Measurements from ENCODE around the gene SH3RF3. TPM values are rescaled to one million over a fixed set of nuclear protein-coding genes. Genes with fewer than 3 reads are reported as not detected.

Gene SH3RF3
- total RNA-seq, 2 donors from 2014 or later = 1.4 to 17.0 TPM

GRCh38 chr2:109143214-109144187 is 14.5 kb downstream of the SH3RF3 start:
- Histone ChIP-seq H3K27ac (no peak overlapping the region), H3K4me3 (no peak overlapping the region), H3K9me3 (no peaks in the 10 kb centered on the region), H3K36me3 (no peaks in the 10 kb centered on the region), H3K4me1 (replicated peaks) (no peaks in the 10 kb centered on the region), H3K27me3 (replicated peaks; ENCODE audit: insufficient read depth) (peaks cover 3% of the 10 kb centered on the region)
- no peak for DNase-seq (ENCODE audit: low spot score)
- WGBS = 93% methylated on average over 13 of the region's 13 CpGs
- TF ChIP-seq CTCF (IDR thresholded peaks at IDR 0.05) (no peak), POLR2AphosphoS5 (IDR thresholded peaks at IDR 0.05) (no peak), POLR2A (IDR thresholded peaks at IDR 0.05) (no peak)
- intact Hi-C loops (cut with DNase I) = no loop called here

- H3K27ac ChIP-seq = no peak overlapping the region
These were observed 15.3 kb downstream of the SH3RF3 start for GRCh38 chr2:109144271-109144670.

GRCh38 chr2:109144721-109145120 is 15.7 kb downstream of the SH3RF3 start:
- no peaks in the 10 kb centered on the region for H3K9me3 ChIP-seq
- no peak for DNase-seq (ENCODE audit: low spot score)
- H3K36me3 ChIP-seq = no peaks in the 10 kb centered on the region
- H3K27ac ChIP-seq = no peak overlapping the region
- peaks cover 3% of the 10 kb centered on the region for H3K27me3 ChIP-seq (replicated peaks; ENCODE audit: insufficient read depth)
- no peaks in the 10 kb centered on the region for H3K4me1 ChIP-seq (replicated peaks)
- H3K4me3 ChIP-seq = no peak overlapping the region
- WGBS = 89% methylated on average over 15 of the region's 15 CpGs
- intact Hi-C loops (cut with DNase I) = no loop called here
- TF ChIP-seq POLR2A (IDR thresholded peaks at IDR 0.05) (no peak), CTCF (IDR thresholded peaks at IDR 0.05) (no peak), POLR2AphosphoS5 (IDR thresholded peaks at IDR 0.05) (no peak)

More at GRCh38 chr2:109144271-109144670, 15.3 kb downstream of the SH3RF3 start:
- WGBS = 92% methylated on average over 5 of the region's 5 CpGs
- no peaks in the 10 kb centered on the region for H3K9me3 ChIP-seq
- no peak overlapping the region for H3K4me3 ChIP-seq
- H3K27me3 ChIP-seq (replicated peaks; ENCODE audit: insufficient read depth) = peaks cover 3% of the 10 kb centered on the region
- TF ChIP-seq POLR2A (IDR thresholded peaks at IDR 0.05) (no peak), CTCF (IDR thresholded peaks at IDR 0.05) (no peak), POLR2AphosphoS5 (IDR thresholded peaks at IDR 0.05) (no peak)
- H3K36me3 ChIP-seq = no peaks in the 10 kb centered on the region
- no peaks in the 10 kb centered on the region for H3K4me1 ChIP-seq (replicated peaks)
- no peak for DNase-seq (ENCODE audit: low spot score)
- intact Hi-C loops (cut with DNase I) = no loop called here

GRCh38 chr2:109145286-109145685 is 16.3 kb downstream of the SH3RF3 start:
- no peaks in the 10 kb centered on the region for H3K9me3 ChIP-seq
- no peak for TF ChIP-seq CTCF (IDR thresholded peaks at IDR 0.05)
- H3K4me1 ChIP-seq (replicated peaks) = no peaks in the 10 kb centered on the region
- intact Hi-C loops (cut with DNase I) = no loop called here
- no peaks in the 10 kb centered on the region for H3K36me3 ChIP-seq
- H3K4me3 ChIP-seq = no peak overlapping the region
- peaks cover 3% of the 10 kb centered on the region for H3K27me3 ChIP-seq (replicated peaks; ENCODE audit: insufficient read depth)
- no peak overlapping the region for H3K27ac ChIP-seq
- DNase-seq (ENCODE audit: low spot score) = no peak
- WGBS = 86% methylated on average over 12 of the region's 12 CpGs

- 88% methylated on average over 7 of the region's 7 CpGs for WGBS
- no peak for DNase-seq (ENCODE audit: low spot score)
- no peaks in the 10 kb centered on the region for H3K36me3 ChIP-seq
- no peak overlapping the region for H3K4me3 ChIP-seq
- H3K27me3 ChIP-seq (replicated peaks; ENCODE audit: insufficient read depth) = no peaks in the 10 kb centered on the region
- intact Hi-C loops (cut with DNase I) = no loop called here
- H3K27ac ChIP-seq = no peak overlapping the region
- TF ChIP-seq CTCF (IDR thresholded peaks at IDR 0.05) (no peak), POLR2AphosphoS5 (IDR thresholded peaks at IDR 0.05) (no peak), POLR2A (IDR thresholded peaks at IDR 0.05) (no peak)
- no peaks in the 10 kb centered on the region for H3K4me1 ChIP-seq (replicated peaks)
- H3K9me3 ChIP-seq = no peaks in the 10 kb centered on the region
These were observed 18.4 kb downstream of the SH3RF3 start for GRCh38 chr2:109147405-109147804.
